Mammary epithelial cell (primary cell): ENCODE data around the gene TNFSF12.

Source experiments
- CTCF ChIP-seq, 2 donors: IDR thresholded peaks in 1 of 2; conservative IDR thresholded peaks in 1 of 2; 2 replicates each; pipeline ENCODE4 v1.5.1; 2011 to 2012; ENCODE audit warnings: inconsistent platforms in 2 of 2, low read length in 2 of 2, mild to moderate bottlenecking in 2 of 2, control low read depth in 1 of 2, low read depth in 1 of 2; ENCODE audit not compliant: insufficient read depth in 1 of 2; ENCODE audit errors: extremely low read depth in 1 of 2
- EZH2 ChIP-seq: IDR thresholded peaks from 2 replicates; pipeline ENCODE4 v1.6.1; 2012; ENCODE audit warnings: low read length, inconsistent platforms, borderline replicate concordance

GRCh38 chr17:7530023-7530900 lies 18.6 kb upstream of the TNFSF12 start:
- no peak for TF ChIP-seq CTCF (conservative IDR thresholded peaks at IDR 0.05 in 1 of 2, IDR thresholded peaks at IDR 0.05 in 1 of 2; ENCODE audit: extremely low read depth in 1 of 2, insufficient read depth in 1 of 2, low read depth in 1 of 2, low read length in 2 of 2)
- TF ChIP-seq EZH2 = no peak
